NCI-H1930 (cell line): Measurements from ENCODE around the gene BAAT.

Source experiments
- DNase-seq, 2 experiments: peaks; one replicate each; lab custom pipeline; 2025; lab: John Stamatoyannopoulos, UW

BAAT gene

DNA sequence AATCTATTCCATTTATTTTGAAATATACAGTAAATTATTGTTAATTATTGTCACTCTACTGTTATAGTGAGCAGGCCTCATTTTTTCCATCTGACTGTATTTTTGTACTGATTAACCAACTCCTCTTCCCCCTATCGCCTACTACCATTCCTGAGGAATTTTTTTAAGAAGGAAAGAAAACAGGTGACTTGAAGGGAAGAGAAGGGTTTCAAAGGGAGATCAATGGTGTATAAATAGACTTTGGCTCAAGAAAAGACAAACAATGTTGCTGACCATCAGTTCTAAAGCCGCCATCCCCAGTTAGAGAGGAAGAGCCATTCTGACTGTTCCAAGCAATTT is 69.7 kb downstream of the BAAT start:
- no peak for DNase-seq

DNA sequence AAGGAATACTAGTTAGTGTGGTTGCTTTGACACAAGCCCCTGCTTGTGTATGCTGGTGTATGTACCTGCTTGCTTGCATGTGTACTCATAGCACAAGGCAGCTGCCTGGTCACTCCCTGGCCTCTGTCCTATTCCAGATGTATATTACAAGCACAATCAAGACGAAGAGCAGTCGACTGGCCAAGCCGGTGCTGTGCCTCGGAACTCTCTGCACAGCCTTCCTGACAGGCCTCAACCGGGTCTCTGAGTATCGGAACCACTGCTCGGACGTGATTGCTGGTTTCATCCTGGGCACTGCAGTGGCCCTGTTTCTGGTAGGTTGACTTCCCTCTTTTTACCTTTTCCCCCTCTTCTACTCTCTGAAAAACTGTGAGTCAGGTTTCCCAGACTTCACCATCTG is 72.1 kb downstream of the BAAT start:
- no peak for DNase-seq

DNA sequence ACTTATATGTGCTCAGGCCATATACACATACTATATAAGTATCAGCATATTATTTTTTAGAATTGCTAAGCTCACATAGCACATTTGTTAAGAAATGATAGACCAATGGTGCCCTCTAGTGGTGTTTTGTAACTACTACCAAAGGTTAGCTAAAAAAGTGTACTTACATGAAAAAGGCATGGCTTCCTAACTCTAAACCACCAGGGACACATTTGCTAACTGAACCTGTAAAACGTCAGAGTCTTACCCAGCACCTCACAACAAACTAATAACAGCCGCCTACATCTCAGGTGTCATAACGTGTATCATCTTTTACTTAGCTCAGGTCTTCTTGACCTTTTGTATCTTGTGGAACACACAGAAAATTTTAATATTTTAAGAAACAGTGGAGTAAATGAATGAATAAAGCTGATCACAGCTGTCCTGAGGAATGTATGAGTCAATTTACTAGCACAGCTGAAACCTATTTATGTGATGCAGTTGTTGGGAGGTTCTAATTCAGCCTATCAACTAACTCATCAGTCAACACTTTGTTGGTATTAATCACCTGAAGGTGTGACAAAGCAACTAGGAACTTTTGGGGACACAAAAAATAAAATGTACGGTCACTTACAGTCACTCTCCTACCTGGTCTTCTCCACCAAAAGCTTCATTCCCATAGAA is 72.9 kb downstream of the BAAT start:
- DNase-seq = peak; percentile 35 to 69

DNA sequence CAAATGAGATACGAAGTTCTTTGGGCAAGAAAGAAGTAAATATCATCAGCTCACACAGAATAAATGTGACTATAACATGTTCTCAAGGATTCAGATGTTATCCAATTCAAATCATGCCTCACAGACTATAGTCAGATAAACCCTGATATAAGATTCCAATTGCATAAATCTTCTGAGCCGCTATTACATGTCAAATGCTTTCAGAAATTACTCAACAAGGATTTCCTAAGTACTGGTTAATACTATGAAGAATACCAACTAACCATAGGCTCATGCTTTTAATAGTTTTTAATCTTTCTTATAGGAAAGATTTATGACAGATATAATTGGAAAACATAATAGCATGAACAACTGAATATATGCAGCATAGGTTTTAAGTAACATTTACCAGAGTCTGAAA is 73.6 kb downstream of the BAAT start:
- no peak for DNase-seq
